HEK293 (cell line): ENCODE measurements around the gene RTN4.

ENCODE experiments used
- CTCF ChIA-PET: fragments of 350-600 bp; formaldehyde crosslinking; extraction: SDS; loops from one replicate; lab custom pipeline; 2021; ENCODE audit warnings: antibody characterized with exemption; lab: Yijun Ruan, JAX
- POLR2A ChIA-PET: fragments of 300-600 bp; formaldehyde crosslinking; extraction: SDS; loops from one replicate; lab custom pipeline; 2020; ENCODE audit warnings: antibody characterized with exemption, inconsistent platforms; lab: Yijun Ruan, JAX
- H3K27ac ChIP-seq: fragments of 200-500 bp; sonication (Bioruptor generic); 2 replicates; pipeline ENCODE4 v1.5.1; 2014; ENCODE audit warnings: low read depth, low read length, control low read depth, inconsistent platforms; ENCODE audit errors: extremely low read depth
- H3K36me3 ChIP-seq, 2 experiments: fragments of 200-500 bp in 1 of 2; sonication (Bioruptor generic) in 1 of 2; 1 replicate in 1 of 2; 2 replicates in 1 of 2; pipeline ENCODE4 v1.5.1; 2014 to 2017; ENCODE audit warnings: inconsistent platforms in 2 of 2, low read length in 2 of 2; ENCODE audit not compliant: control insufficient read depth in 2 of 2, insufficient read depth in 1 of 2
- H3K4me1 ChIP-seq: fragments of 200-500 bp; sonication (Bioruptor generic); 2 replicates; pipeline ENCODE4 v1.5.1; 2014; ENCODE audit warnings: mild to moderate bottlenecking, low read length, inconsistent platforms; ENCODE audit not compliant: control insufficient read depth, insufficient read depth
- H3K4me3 ChIP-seq: 2 replicates; pipeline ENCODE4 v1.5.1; 2011; ENCODE audit warnings: low read depth, mild to moderate bottlenecking, control low read depth, low read length, moderate library complexity
- H3K9me3 ChIP-seq: fragments of 200-500 bp; sonication (Bioruptor generic); 2 replicates; pipeline ENCODE4 v1.5.1; 2014; ENCODE audit warnings: low read depth, low read length, inconsistent platforms; ENCODE audit not compliant: control insufficient read depth, insufficient read depth
- EGR2 ChIP-seq: fragments of 450-650 bp; formaldehyde crosslinking; IDR thresholded peaks from 2 replicates; pipeline ENCODE4 v1.5.1; 2016; ENCODE audit warnings: low read depth, missing biosample characterization, missing genetic modification characterization
- KLF9 ChIP-seq: fragments of 450-650 bp; formaldehyde crosslinking; IDR thresholded peaks from 2 replicates; pipeline ENCODE4 v1.5.1; 2016; ENCODE audit warnings: missing biosample characterization, missing genetic modification characterization, low read depth
- MEIS1 ChIP-seq: sonication (generic); formaldehyde crosslinking; IDR thresholded peaks from 2 replicates; pipeline ENCODE4 v1.8.1; 2022; ENCODE audit warnings: missing genetic modification reagents, mild to moderate bottlenecking, borderline replicate concordance
- MZF1 ChIP-seq: fragments of 450-650 bp; formaldehyde crosslinking; IDR thresholded peaks from 2 replicates; pipeline ENCODE4 v1.5.1; 2017; ENCODE audit warnings: missing biosample characterization, missing genetic modification characterization, borderline replicate concordance
- SETDB1 ChIP-seq: IDR thresholded peaks from one replicate; pipeline ENCODE4 v1.6.1; 2017; ENCODE audit warnings: mild to moderate bottlenecking, low read length, moderate library complexity, mixed read lengths; ENCODE audit not compliant: insufficient read length
- ZBTB48 ChIP-seq: fragments of 450-650 bp; formaldehyde crosslinking; IDR thresholded peaks from 2 replicates; pipeline ENCODE4 v1.5.1; 2016; ENCODE audit warnings: missing biosample characterization, missing genetic modification characterization
- ZFHX2 ChIP-seq: fragments of 450-650 bp; formaldehyde crosslinking; conservative IDR thresholded peaks from 2 replicates; pipeline ENCODE4 v1.5.1; 2016; ENCODE audit warnings: missing biosample characterization, missing genetic modification characterization
- ZNF174 ChIP-seq: fragments of 450-650 bp; formaldehyde crosslinking; IDR thresholded peaks from 2 replicates; pipeline ENCODE4 v1.5.0; 2017; ENCODE audit warnings: missing biosample characterization, mild to moderate bottlenecking, missing genetic modification characterization
- ZNF18 ChIP-seq: fragments of 450-650 bp; formaldehyde crosslinking; IDR thresholded peaks from 2 replicates; pipeline ENCODE4 v1.5.1; 2016; ENCODE audit warnings: missing biosample characterization, missing genetic modification characterization
- ZNF184 ChIP-seq: fragments of 450-650 bp; IDR thresholded peaks from 2 replicates; pipeline ENCODE4 v1.5.1; 2018; ENCODE audit warnings: missing biosample characterization, mild to moderate bottlenecking, missing genetic modification characterization
- ZNF24 ChIP-seq: fragments of 450-650 bp; formaldehyde crosslinking; IDR thresholded peaks from 2 replicates; pipeline ENCODE4 v1.5.1; 2016; ENCODE audit warnings: missing biosample characterization, missing genetic modification characterization
- ZNF335 ChIP-seq: fragments of 450-650 bp; formaldehyde crosslinking; conservative IDR thresholded peaks from 2 replicates; pipeline ENCODE4 v1.5.1; 2016; ENCODE audit warnings: missing biosample characterization, missing genetic modification characterization
- ZNF350 ChIP-seq: fragments of 450-650 bp; formaldehyde crosslinking; IDR thresholded peaks from 2 replicates; pipeline ENCODE4 v1.5.0; 2017; ENCODE audit warnings: missing biosample characterization, mild to moderate bottlenecking, missing genetic modification characterization
- ZNF585B ChIP-seq: fragments of 450-650 bp; formaldehyde crosslinking; IDR thresholded peaks from 2 replicates; pipeline ENCODE4 v1.5.1; 2016; ENCODE audit warnings: missing biosample characterization, missing genetic modification characterization
- ZNF704 ChIP-seq: fragments of 450-650 bp; formaldehyde crosslinking; IDR thresholded peaks from 2 replicates; pipeline ENCODE4 v1.5.1; 2016; ENCODE audit warnings: missing biosample characterization, missing genetic modification characterization
- ZNF747 ChIP-seq: fragments of 450-650 bp; formaldehyde crosslinking; IDR thresholded peaks from 2 replicates; pipeline ENCODE4 v1.5.1; 2016; ENCODE audit warnings: missing biosample characterization, missing genetic modification characterization

The RTN4 gene

GRCh38 chr2:55062754-55063153 lies 12.5 kb upstream of the RTN4 start:
- H3K4me1 ChIP-seq: no peaks in the 10 kb centered on the region
- no peaks in the 10 kb centered on the region for H3K9me3 ChIP-seq
- CTCF ChIA-PET: interaction anchor here (0.8 to 1.0 kb wide), 3 partner anchors 23 to 109 kb away, joined by 3 to 4 read pairs (median 4); no protein-coding TSS in a partner anchor
- POLR2A ChIA-PET: no interaction called here
- H3K4me3 ChIP-seq: no peak overlapping the region
- H3K27ac ChIP-seq: no peak overlapping the region
- peak; percentile 23 for TF ChIP-seq SETDB1
- no peak for TF ChIP-seq KLF9 (tag by site-specific recombination)
- no peak for TF ChIP-seq MEIS1 (CRISPR knock-in tag)
- no peak for TF ChIP-seq MZF1 (tag by site-specific recombination)
- H3K36me3 ChIP-seq: no peaks in the 10 kb centered on the region

GRCh38 chr2:55061523-55062344 lies 11.5 kb upstream of the RTN4 start:
- POLR2A ChIA-PET: interaction anchor here (1.9 kb wide), 1 partner anchor 11 kb away, joined by 10 read pairs; the partner anchor contains the start of gene RTN4

GRCh38 chr2:55059793-55060192 lies 9.5 kb upstream of the RTN4 start:
- no peak overlapping the region for H3K27ac ChIP-seq
- no peaks in the 10 kb centered on the region for H3K36me3 ChIP-seq
- no peaks in the 10 kb centered on the region for H3K9me3 ChIP-seq
- no peak overlapping the region for H3K4me3 ChIP-seq
- ChIA-PET POLR2A (no interaction called here), CTCF (interaction anchor here (0.9 kb wide), 1 partner anchor 11 kb away, joined by 3 read pairs; no protein-coding TSS in a partner anchor)
- no peaks in the 10 kb centered on the region for H3K4me1 ChIP-seq
- TF ChIP-seq ZNF24 (tag by site-specific recombination) (no peak), ZFHX2 (tag by site-specific recombination) (peak; percentile 41), ZNF18 (tag by site-specific recombination) (no peak), EGR2 (tag by site-specific recombination) (peak; percentile 48; the same call in 1 of the 2 replicates), ZNF335 (tag by site-specific recombination) (no peak), ZNF704 (tag by site-specific recombination) (no peak)

More at GRCh38 chr2:55061523-55062344, 11.5 kb upstream of the RTN4 start:
- no peaks in the 10 kb centered on the region for H3K9me3 ChIP-seq
- no peaks in the 10 kb centered on the region for H3K4me1 ChIP-seq
- no peak overlapping the region for H3K4me3 ChIP-seq
- no peaks in the 10 kb centered on the region for H3K36me3 ChIP-seq
- TF ChIP-seq ZNF585B (no peak), ZNF174 (tag by site-specific recombination) (no peak), ZBTB48 (tag by site-specific recombination) (no peak), ZNF350 (tag by site-specific recombination) (no peak), ZNF747 (tag by site-specific recombination) (no peak), ZFHX2 (tag by site-specific recombination) (no peak), ZNF184 (tag by site-specific recombination) (no peak)
- no peak overlapping the region for H3K27ac ChIP-seq
- CTCF ChIA-PET: interaction anchor here (1.0 to 1.2 kb wide), 2 partner anchors 107 to 108 kb away, joined by 3 read pairs; no protein-coding TSS in a partner anchor
